DMS79 treated with DMSO at 0.1 percent for 48 hours (cell line): ENCODE data around the gene PRKCD.

Experiments used
- DNase-seq: peaks from one replicate; lab custom pipeline; 2025; lab: John Stamatoyannopoulos, UW

Gene PRKCD

DNA sequence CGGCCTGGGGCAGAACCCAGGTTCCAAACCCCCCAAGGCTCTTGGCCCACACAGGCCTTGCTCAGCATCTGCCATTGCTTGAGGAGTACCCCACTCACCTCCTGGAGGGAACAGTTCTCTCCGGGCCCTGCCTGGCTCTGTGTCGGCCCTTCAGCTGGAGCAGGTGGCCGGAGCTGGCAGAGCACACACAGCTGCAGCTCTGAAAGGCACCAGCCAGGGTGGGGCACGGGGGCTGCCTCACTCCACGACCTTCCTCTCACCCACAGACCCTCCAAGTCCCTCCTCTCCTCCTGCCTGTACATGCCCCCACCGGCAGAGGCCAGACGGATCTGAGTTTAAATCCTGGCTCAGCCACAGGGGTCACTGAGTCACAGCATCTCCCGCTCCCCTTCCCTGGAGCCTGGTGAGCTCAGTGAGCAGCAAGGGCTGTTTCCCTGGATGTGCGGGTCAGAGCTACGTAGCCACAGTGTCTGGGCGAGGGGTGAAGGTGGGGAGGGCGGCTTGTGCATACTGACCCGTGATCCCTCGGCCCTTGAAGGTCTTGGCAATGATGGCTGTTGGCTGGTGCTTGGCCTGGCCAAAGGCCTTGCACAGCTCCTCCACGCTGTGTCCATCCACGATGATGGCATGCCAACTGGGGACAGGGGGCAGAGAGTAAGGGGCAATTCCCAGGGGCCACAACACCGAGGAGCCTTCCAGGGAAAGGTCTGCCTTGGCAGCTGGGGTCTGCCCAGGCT lies 71.8 kb downstream of the PRKCD start:
- no peak for DNase-seq

DNA sequence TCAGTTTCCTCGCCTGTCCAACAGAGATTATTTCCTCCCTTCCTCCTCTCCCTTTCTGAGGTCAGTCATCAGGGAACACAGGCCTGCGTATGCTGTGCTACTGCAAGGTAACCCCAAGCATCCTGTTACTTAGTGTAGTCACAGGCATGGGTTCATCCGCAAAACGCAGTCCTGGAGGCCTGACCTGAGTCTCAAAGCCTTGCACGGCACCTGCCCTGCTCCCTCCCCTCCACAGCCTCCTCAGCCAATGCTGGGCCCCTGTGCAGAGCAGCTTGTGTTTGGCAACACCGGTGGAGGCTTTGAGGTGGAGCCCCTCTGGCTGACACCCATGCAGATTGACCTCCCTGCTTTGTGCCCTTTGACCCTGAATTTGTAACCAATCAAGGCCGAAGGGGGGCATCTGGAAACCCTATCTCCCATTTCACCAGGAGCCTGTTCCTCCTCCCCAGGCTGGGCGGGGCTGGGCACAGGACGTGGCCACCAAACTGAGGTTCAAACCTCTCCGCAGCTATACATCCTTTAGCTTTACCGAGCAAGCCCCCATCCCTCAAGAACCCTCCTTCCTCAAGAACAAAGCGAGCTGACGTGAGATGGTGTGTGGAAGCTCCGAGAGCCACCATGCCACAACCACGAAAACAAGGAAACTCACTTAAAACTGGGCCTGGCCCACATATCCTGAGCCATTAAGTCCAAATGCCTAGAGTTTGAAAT lies 73.3 kb downstream of the PRKCD start:
- no peak for DNase-seq

DNA sequence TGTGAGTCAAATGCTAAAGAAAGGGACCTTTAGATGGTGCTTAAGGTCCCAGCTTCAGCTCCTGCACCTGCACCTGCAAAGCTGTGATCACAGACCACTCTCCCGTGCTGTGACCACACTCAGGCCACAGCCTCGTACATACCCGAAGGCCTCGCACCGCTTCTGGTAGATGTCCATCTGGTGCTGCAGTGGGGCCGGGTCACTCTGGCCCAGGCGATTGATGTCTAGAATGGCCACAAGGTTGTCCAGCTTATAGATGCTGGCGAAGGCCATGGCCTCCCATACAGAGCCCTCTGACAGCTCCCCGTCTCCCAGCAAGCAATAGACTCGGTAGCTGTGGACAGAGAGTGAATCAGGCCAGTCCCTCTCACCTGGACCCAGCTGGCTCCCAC lies 73.8 kb downstream of the PRKCD start:
- no peak for DNase-seq

GRCh38 chr3:53235545-53235944 lies 74.5 kb downstream of the PRKCD start:
- DNase-seq: no peak

- no peak for DNase-seq
Observed at GRCh38 chr3:53236112-53236841, 75.3 kb downstream of the PRKCD start.

DNA sequence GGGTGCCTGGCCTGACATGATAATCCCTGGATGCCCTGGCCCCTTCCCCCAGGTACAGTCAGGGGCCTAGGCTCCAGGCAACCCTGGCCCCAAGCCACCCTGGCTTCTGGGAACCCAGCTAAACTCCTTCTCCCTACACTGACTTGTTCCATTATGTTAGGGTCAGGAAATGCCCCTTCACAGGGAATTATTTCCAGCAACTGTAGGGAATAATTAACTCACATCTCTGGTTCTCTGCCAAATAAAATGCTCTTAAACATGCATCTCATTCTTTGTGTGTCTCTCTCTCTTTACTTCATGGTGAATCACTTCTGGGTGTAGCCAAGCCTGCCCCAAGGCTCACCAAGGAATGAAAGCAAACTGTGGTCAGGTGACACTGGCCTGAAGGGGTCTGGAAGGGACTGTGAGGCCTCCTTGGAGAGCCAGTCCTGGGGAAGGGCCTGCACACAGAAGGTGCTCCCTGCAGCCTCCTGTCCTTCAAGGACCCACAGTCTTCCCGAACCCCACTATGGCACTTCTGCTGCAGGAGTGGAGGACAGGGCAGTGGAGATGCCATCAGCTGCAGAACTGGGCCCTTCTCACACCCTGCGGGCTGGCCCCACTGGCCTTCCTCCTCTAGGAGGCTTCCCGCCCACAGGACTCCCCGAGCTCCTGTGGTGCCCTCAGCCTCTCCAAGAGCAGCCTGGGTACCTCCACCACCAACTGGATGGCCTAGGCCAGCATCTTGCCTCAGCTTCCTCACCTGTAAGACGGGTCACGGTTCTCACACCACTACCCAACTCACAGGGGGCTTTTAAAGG lies 77.2 kb downstream of the PRKCD start:
- DNase-seq: no peak

DNA sequence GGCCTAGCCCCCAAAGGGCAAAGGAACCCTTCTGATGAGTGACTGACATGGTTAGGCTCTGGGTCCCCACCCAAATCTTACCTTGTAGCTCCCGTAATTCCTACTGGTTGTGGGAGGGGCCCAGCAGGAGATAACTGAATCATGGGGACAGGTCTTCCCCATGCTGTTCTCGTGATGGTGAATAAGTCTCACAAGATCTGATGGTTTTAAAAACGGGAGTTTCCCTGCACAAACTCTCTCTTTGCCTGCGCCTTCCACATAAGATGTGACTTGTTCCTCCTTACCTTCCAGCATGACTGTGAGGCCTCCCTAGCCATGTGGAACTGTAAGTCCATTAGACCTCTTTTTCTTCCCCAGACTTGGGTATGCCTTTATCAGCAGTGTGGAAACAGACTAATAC lies 77.9 kb downstream of the PRKCD start:
- DNase-seq: no peak

- DNase-seq: no peak
Observed at GRCh38 chr3:53239800-53240199, 78.8 kb downstream of the PRKCD start.

GRCh38 chr3:53240989-53241972 lies 80.3 kb downstream of the PRKCD start:
- no peak for DNase-seq

- no peak for DNase-seq
Observed at GRCh38 chr3:53242155-53242554, 81.1 kb downstream of the PRKCD start.
